Cerebellar cortex (tissue), 1 donor: ENCODE measurements around the gene AMHR2.

Experiments
- DNase-seq: peaks from one replicate; pipeline ENCODE4 v3.0.0-alpha.2; 2015; ENCODE audit warnings: low spot score

Gene AMHR2

DNA sequence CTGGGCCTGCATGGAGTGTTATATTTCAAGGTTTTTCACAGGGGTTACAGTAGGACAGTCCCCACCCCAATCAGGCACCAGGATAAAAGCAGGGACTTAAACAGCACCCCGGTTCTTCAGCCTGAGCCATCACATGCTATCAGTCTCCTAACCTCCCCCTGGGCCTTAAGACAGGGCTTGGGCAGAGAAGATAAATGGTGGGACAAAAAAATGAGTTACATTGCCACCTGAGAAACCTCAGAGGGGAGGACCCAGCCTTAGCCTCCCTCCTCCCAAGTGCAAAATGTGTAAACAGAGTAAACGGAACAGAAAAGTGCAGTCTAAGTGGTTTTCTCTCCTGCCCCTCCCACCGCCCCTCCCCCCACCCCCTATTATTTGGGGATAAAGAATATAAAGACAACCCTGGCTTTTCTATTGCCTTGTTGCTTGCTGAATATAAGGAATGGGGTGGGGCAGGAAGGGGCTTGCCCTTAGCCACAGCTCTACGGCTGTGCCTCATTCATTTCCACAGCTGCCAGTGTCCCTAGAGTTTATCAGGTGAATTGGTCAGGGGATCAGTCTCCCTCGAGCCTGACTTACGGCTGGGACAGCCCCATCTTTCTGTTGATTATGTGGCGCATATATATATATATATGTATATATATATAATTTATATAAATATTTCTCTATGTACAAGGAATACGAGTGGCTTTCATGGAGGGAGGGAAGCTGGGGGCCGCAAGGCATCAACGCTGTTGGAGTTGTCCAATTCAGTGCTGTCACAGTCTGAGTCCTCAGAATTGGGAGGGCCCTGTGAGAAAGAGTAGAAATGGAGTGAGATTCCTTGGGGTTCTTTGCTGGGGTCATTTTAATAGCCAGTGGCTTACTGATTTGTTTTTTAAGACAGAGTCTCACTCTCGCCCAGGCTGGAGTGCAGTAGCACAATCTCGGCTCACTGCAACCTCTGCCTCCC is 57.1 kb downstream of the AMHR2 start:
- no peak for DNase-seq
